Measurements from ENCODE around the gene TFPT.
A peak's percentile ranks its signal among the peaks of the same experiment; 100 is the strongest.

The TFPT gene

GRCh38 chr19:54149021-54149812 is 33.8 kb upstream of the TFPT start:
- DNase-seq (ENCODE audit: low spot score), result no peak

GRCh38 chr19:54148158-54148557 is 32.7 kb upstream of the TFPT start:
- DNase-seq (ENCODE audit: low spot score), result no peak

GRCh38 chr19:54147676-54148075 is 32.2 kb upstream of the TFPT start:
- DNase-seq (ENCODE audit: low spot score), result no peak

GRCh38 chr19:54145541-54146158 is 30.2 kb upstream of the TFPT start:
- no peak for DNase-seq (ENCODE audit: low spot score)

GRCh38 chr19:54142166-54142780 is 26.8 kb upstream of the TFPT start:
- no peak for DNase-seq (ENCODE audit: low spot score)

- DNase-seq (ENCODE audit: low spot score), result no peak
These were observed 25.9 kb upstream of the TFPT start for GRCh38 chr19:54141356-54141755.

GRCh38 chr19:54138489-54139256 is 23.2 kb upstream of the TFPT start:
- no peak for DNase-seq (ENCODE audit: low spot score)

- peak; percentile 47 for DNase-seq (ENCODE audit: low spot score)
These were observed 22.4 kb upstream of the TFPT start, which contains the start of gene CNOT3 for GRCh38 chr19:54137699-54138488. TSS of gene CNOT3 (plus strand) at chr19:54137762. CDS start at chr19:54142979, 5,217 bp downstream.

- DNase-seq (ENCODE audit: low spot score), result peak; percentile 99
These were observed 21.6 kb upstream of the TFPT start for GRCh38 chr19:54136864-54137698.

GRCh38 chr19:54136086-54136863 is 20.8 kb upstream of the TFPT start:
- DNase-seq (ENCODE audit: low spot score), result no peak

GRCh38 chr19:54133957-54134590 is 18.6 kb upstream of the TFPT start:
- DNase-seq (ENCODE audit: low spot score), result no peak

GRCh38 chr19:54133312-54133956 is 18.0 kb upstream of the TFPT start:
- DNase-seq (ENCODE audit: low spot score), result no peak

GRCh38 chr19:54129617-54129996 is 14.2 kb upstream of the TFPT start:
- DNase-seq (ENCODE audit: low spot score), result no peak

- no peak for DNase-seq (ENCODE audit: low spot score)
These were observed 13.5 kb upstream of the TFPT start for GRCh38 chr19:54128796-54129616.

- DNase-seq (ENCODE audit: low spot score), result no peak
These were observed 12.9 kb upstream of the TFPT start for GRCh38 chr19:54128441-54128725.

GRCh38 chr19:54127688-54128440 is 12.4 kb upstream of the TFPT start:
- no peak for DNase-seq (ENCODE audit: low spot score)

GRCh38 chr19:54125713-54126112 is 10.3 kb upstream of the TFPT start:
- no peak for DNase-seq (ENCODE audit: low spot score)
